H9 (cell line): ENCODE data around the gene TNFAIP6. TPM values are rescaled to one million over a fixed set of nuclear protein-coding genes. Genes with fewer than 3 reads are reported as not detected.

ENCODE experiments used
- DNase-seq: peaks from one replicate; pipeline ENCODE4 v3.0.0-alpha.2; 2017
- H2AFZ ChIP-seq: one replicate; pipeline ENCODE4 v1.6.1; 2013; ENCODE audit warnings: mild to moderate bottlenecking, low read length, control low read depth, moderate library complexity
- H2AK5ac ChIP-seq: 2 replicates; pipeline ENCODE4 v1.6.1; 2013; ENCODE audit warnings: low read length, control low read depth, mixed read lengths; ENCODE audit not compliant: insufficient read length
- H2BK120ac ChIP-seq: one replicate; pipeline ENCODE4 v1.6.1; 2013; ENCODE audit warnings: low read depth, mild to moderate bottlenecking, low read length, control low read depth, inconsistent platforms; ENCODE audit not compliant: poor library complexity, severe bottlenecking
- H2BK12ac ChIP-seq: 2 replicates; pipeline ENCODE4 v1.6.1; 2013; ENCODE audit warnings: low read length, control low read depth, mixed read lengths, low read depth; ENCODE audit not compliant: insufficient read length
- H2BK15ac ChIP-seq: 2 replicates; pipeline ENCODE4 v1.6.1; 2013; ENCODE audit warnings: low read depth, low read length, control low read depth
- H2BK20ac ChIP-seq: one replicate; pipeline ENCODE4 v1.6.1; 2013; ENCODE audit warnings: low read depth, mild to moderate bottlenecking, low read length, control low read depth, inconsistent platforms; ENCODE audit not compliant: poor library complexity, severe bottlenecking
- H2BK5ac ChIP-seq: 2 replicates; pipeline ENCODE4 v1.6.1; 2013; ENCODE audit warnings: low read length, control low read depth, mixed read lengths; ENCODE audit not compliant: insufficient read length
- H3K14ac ChIP-seq: 2 replicates; pipeline ENCODE4 v1.6.1; 2013; ENCODE audit warnings: low read length, control low read depth; ENCODE audit not compliant: insufficient read depth
- H3K18ac ChIP-seq: 2 replicates; pipeline ENCODE4 v1.6.1; 2013; ENCODE audit warnings: low read depth, mild to moderate bottlenecking, mixed read lengths, low read length, control low read depth; ENCODE audit not compliant: insufficient read length
- H3K23ac ChIP-seq: 2 replicates; pipeline ENCODE4 v1.6.1; 2013; ENCODE audit warnings: low read length, control low read depth, mixed read lengths, low read depth; ENCODE audit not compliant: insufficient read length
- H3K23me2 ChIP-seq: 2 replicates; pipeline ENCODE4 v1.6.1; 2013; ENCODE audit warnings: low read depth, mild to moderate bottlenecking, mixed read lengths, low read length, control low read depth; ENCODE audit not compliant: insufficient read length, poor library complexity, severe bottlenecking
- H3K27ac ChIP-seq: 2 replicates; pipeline ENCODE4 v1.5.1; 2013; ENCODE audit warnings: low read length, control low read depth, mixed read lengths, low read depth; ENCODE audit not compliant: insufficient read length
- H3K27me3 ChIP-seq: 2 replicates; pipeline ENCODE4 v1.6.1; 2013; ENCODE audit warnings: low read length, control low read depth, inconsistent platforms; ENCODE audit not compliant: insufficient read depth
- H3K4ac ChIP-seq: 2 replicates; pipeline ENCODE4 v1.6.1; 2013; ENCODE audit warnings: low read depth, mild to moderate bottlenecking, control low read depth, inconsistent platforms, low read length, moderate library complexity
- H3K4me1 ChIP-seq: 2 replicates; pipeline ENCODE4 v1.6.1; 2013; ENCODE audit warnings: low read length, control low read depth, inconsistent platforms; ENCODE audit not compliant: insufficient read depth
- H3K4me2 ChIP-seq: 2 replicates; pipeline ENCODE4 v1.6.1; 2013; ENCODE audit warnings: low read length, control low read depth, mixed read lengths; ENCODE audit not compliant: insufficient read length, insufficient read depth
- H3K56ac ChIP-seq: 2 replicates; pipeline ENCODE4 v1.6.1; 2013; ENCODE audit warnings: low read depth, mild to moderate bottlenecking, mixed read lengths, low read length, control low read depth; ENCODE audit not compliant: insufficient read length
- H3K79me1 ChIP-seq: 2 replicates; pipeline ENCODE4 v1.6.1; 2013; ENCODE audit warnings: low read depth, mild to moderate bottlenecking, moderate library complexity, low read length, control low read depth, inconsistent platforms; ENCODE audit not compliant: insufficient read depth, poor library complexity, severe bottlenecking
- H3K79me2 ChIP-seq: 2 replicates; pipeline ENCODE4 v1.6.1; 2013; ENCODE audit warnings: low read length, control low read depth, inconsistent platforms; ENCODE audit not compliant: insufficient read depth
- H3K9ac ChIP-seq: 2 replicates; pipeline ENCODE4 v1.6.1; 2013; ENCODE audit warnings: low read length, control low read depth, mixed read lengths; ENCODE audit not compliant: insufficient read length; ENCODE audit errors: extremely low read depth
- H3K9me3 ChIP-seq: one replicate; pipeline ENCODE4 v1.6.1; 2013; ENCODE audit warnings: low read depth, low read length, inconsistent platforms; ENCODE audit not compliant: control insufficient read depth
- H3T11ph ChIP-seq: one replicate; pipeline ENCODE4 v1.6.1; 2013; ENCODE audit warnings: mild to moderate bottlenecking, low read length, control low read depth, inconsistent platforms
- H4K20me1 ChIP-seq: one replicate; pipeline ENCODE4 v1.6.1; 2013; ENCODE audit not compliant: control insufficient read depth, insufficient read length, insufficient read depth
- H4K5ac ChIP-seq: 2 replicates; pipeline ENCODE4 v1.6.1; 2013; ENCODE audit warnings: low read depth, mild to moderate bottlenecking, mixed read lengths, low read length, control low read depth; ENCODE audit not compliant: insufficient read length
- H4K8ac ChIP-seq: replicated peaks from 2 replicates; pipeline ENCODE4 v1.6.1; 2013; ENCODE audit warnings: low read length, control low read depth, mixed read lengths, low read depth; ENCODE audit not compliant: insufficient read length
- H4K91ac ChIP-seq: 2 replicates; pipeline ENCODE4 v1.6.1; 2013; ENCODE audit warnings: low read depth, mild to moderate bottlenecking, moderate library complexity, mixed read lengths, low read length, control low read depth; ENCODE audit not compliant: insufficient read length
- H3K27ac Mint-ChIP-seq, 3 experiments: 2 replicates in 2 of 3; 3 replicates in 1 of 3; pipeline ENCODE4 v1.8.0; 2020 to 2021; ENCODE audit warnings: mixed read lengths in 3 of 3, mild to moderate bottlenecking in 1 of 3, moderate library complexity in 1 of 3
- H3K27me3 Mint-ChIP-seq: 2 replicates; pipeline ENCODE4 v1.8.0; 2021; ENCODE audit warnings: low read depth, mild to moderate bottlenecking, moderate library complexity, mixed read lengths
- H3K36me3 Mint-ChIP-seq, 3 experiments: 2 replicates in 2 of 3; 3 replicates in 1 of 3; pipeline ENCODE4 v1.8.0; 2020 to 2021; ENCODE audit warnings: low read depth in 3 of 3, mixed read lengths in 3 of 3; ENCODE audit not compliant: insufficient read depth in 1 of 3
- H3K4me1 Mint-ChIP-seq, 2 experiments: 2 replicates each; pipeline ENCODE4 v1.8.0; 2020; ENCODE audit warnings: mixed read lengths in 2 of 2
- H3K4me3 Mint-ChIP-seq, 2 experiments: 2 replicates in 1 of 2; 3 replicates in 1 of 2; pipeline ENCODE4 v1.8.0; 2020 to 2021; ENCODE audit warnings: mild to moderate bottlenecking in 2 of 2, mixed read lengths in 2 of 2, moderate library complexity in 1 of 2
- H3K9me3 Mint-ChIP-seq, 2 experiments: 2 replicates in 1 of 2; 3 replicates in 1 of 2; pipeline ENCODE4 v1.8.0; 2020; ENCODE audit warnings: mild to moderate bottlenecking in 2 of 2, mixed read lengths in 2 of 2, moderate library complexity in 1 of 2
- CTCF ChIP-seq: fragments of 200-600 bp; sonication (generic); conservative IDR thresholded peaks from 3 replicates; pipeline ENCODE4 v1.8.0; 2021; ENCODE audit warnings: antibody characterized with exemption, mild to moderate bottlenecking
- WGBS: extraction: QIAGEN DNeasy Blood & Tissue Kit; methylation state at CpG from one replicate; pipeline ENCODE4 v1.1.7; 2013; ENCODE audit warnings: missing lambda C conversion rate, low lambda C conversion rate, mixed read lengths; ENCODE audit not compliant: insufficient read length; ENCODE audit errors: extremely low coverage; 5-methylcytosine and 5-hydroxymethylcytosine counted together
- total RNA-seq: library from RNA; stranded (reverse); gene quantifications from 2 replicates; pipeline ENCODE4 v1.2.1, GENCODE V29; 2021

Gene TNFAIP6
- total RNA-seq, 1 experiment from 2014 or later = 1.2 TPM

- no peak for DNase-seq
- H3K9me3 ChIP-seq = no peaks in the 10 kb centered on the region
- no peaks in the 10 kb centered on the region for H4K20me1 ChIP-seq
- no peak overlapping the region for H3K4ac ChIP-seq
- H2BK5ac ChIP-seq = no peak overlapping the region
- no peak overlapping the region for H2BK20ac ChIP-seq
- H2AK5ac ChIP-seq = no peak overlapping the region
- H2BK15ac ChIP-seq = no peak overlapping the region
- no peak overlapping the region for H3K4me2 ChIP-seq
- Mint-ChIP-seq H3K27me3 (no peaks in the 10 kb centered on the region), H3K36me3 (peaks cover 0 to 4% (median 0%) of the 10 kb centered on the region in 3 experiments; a peak in 2 of 7 replicates), H3K4me3 (no peak overlapping the region), H3K4me1 (peaks cover 0 to 6% of the 10 kb centered on the region in 2 experiments; a peak in 3 of 4 replicates), H3K27ac (no peak overlapping the region), H3K9me3 (no peaks in the 10 kb centered on the region)
- no peak overlapping the region for H3K18ac ChIP-seq
- no peak overlapping the region for H4K8ac ChIP-seq
- H2AFZ ChIP-seq = no peak overlapping the region
- WGBS = no CpG with 5 or more reads among the region's 6 CpGs
- no peak overlapping the region for H4K91ac ChIP-seq
- H4K5ac ChIP-seq = no peak overlapping the region
- no peaks in the 10 kb centered on the region; the same call in 1 of the 2 replicates for H3K4me1 ChIP-seq
- no peak overlapping the region for H2BK12ac ChIP-seq
- no peaks in the 10 kb centered on the region for H3K79me1 ChIP-seq
- no peak overlapping the region for H3T11ph ChIP-seq
- H2BK120ac ChIP-seq = no peak overlapping the region
- no peak overlapping the region for H3K14ac ChIP-seq
- TF ChIP-seq CTCF = no peak
- no peak overlapping the region for H3K9ac ChIP-seq
- no peaks in the 10 kb centered on the region for H3K27me3 ChIP-seq
- H3K56ac ChIP-seq = no peak overlapping the region
- H3K23ac ChIP-seq = no peak overlapping the region
- H3K27ac ChIP-seq = no peak overlapping the region
- no peaks in the 10 kb centered on the region for H3K79me2 ChIP-seq
- H3K23me2 ChIP-seq = no peaks in the 10 kb centered on the region
Observed at GRCh38 chr2:151380580-151381235, 23.3 kb downstream of the TNFAIP6 start.
